Neuronal stem cell (in vitro differentiated cells): ENCODE measurements around the gene MARS1.
A peak's percentile ranks its signal among the peaks of the same experiment; 100 is the strongest.

Experiments used
- DNase-seq: peaks from one replicate; pipeline ENCODE4 v3.0.0-alpha.2; 2013; ENCODE audit warnings: low spot score
- H2AFZ ChIP-seq: one replicate; pipeline ENCODE4 v1.6.1; 2013; ENCODE audit warnings: mild to moderate bottlenecking, low read length, inconsistent platforms
- H2AK5ac ChIP-seq: 2 replicates; pipeline ENCODE4 v1.6.1; 2013; ENCODE audit warnings: low read depth, mild to moderate bottlenecking, inconsistent platforms, low read length, moderate library complexity, mixed read lengths
- H2BK120ac ChIP-seq: 2 replicates; pipeline ENCODE4 v1.6.1; 2013; ENCODE audit warnings: low read depth, mild to moderate bottlenecking, inconsistent platforms, low read length, moderate library complexity, mixed read lengths
- H2BK12ac ChIP-seq: one replicate; pipeline ENCODE4 v1.6.1; 2013; ENCODE audit warnings: low read length, inconsistent platforms
- H2BK15ac ChIP-seq: 2 replicates; pipeline ENCODE4 v1.6.1; 2013; ENCODE audit warnings: mild to moderate bottlenecking, low read length, inconsistent platforms, mixed read lengths
- H2BK5ac ChIP-seq: one replicate; pipeline ENCODE4 v1.6.1; 2013; ENCODE audit warnings: inconsistent platforms, mild to moderate bottlenecking, low read length, moderate library complexity
- H3K14ac ChIP-seq: one replicate; pipeline ENCODE4 v1.6.1; 2013; ENCODE audit warnings: low read length, inconsistent platforms
- H3K18ac ChIP-seq: 2 replicates; pipeline ENCODE4 v1.6.1; 2013; ENCODE audit warnings: low read length, inconsistent platforms
- H3K23ac ChIP-seq: 2 replicates; pipeline ENCODE4 v1.6.1; 2013; ENCODE audit warnings: low read depth, mild to moderate bottlenecking, mixed read lengths, low read length, inconsistent platforms; ENCODE audit not compliant: poor library complexity
- H3K27ac ChIP-seq: replicated peaks from 3 replicates; pipeline ENCODE4 v1.5.1; 2013; ENCODE audit warnings: low read length, inconsistent platforms
- H3K27me3 ChIP-seq, 3 experiments: 2 replicates each; pipeline ENCODE4 v1.6.1; 2013; ENCODE audit warnings: low read length in 3 of 3, mild to moderate bottlenecking in 2 of 3, inconsistent platforms in 1 of 3, low read depth in 1 of 3, mixed read lengths in 1 of 3, moderate library complexity in 1 of 3; ENCODE audit not compliant: control insufficient read depth in 3 of 3, insufficient read depth in 3 of 3
- H3K36me3 ChIP-seq, 2 donors: replicated peaks in 1 of 2; 2 replicates each; pipeline ENCODE4 v1.6.1; 2013; ENCODE audit warnings: low read length in 2 of 2; ENCODE audit not compliant: control insufficient read depth in 2 of 2, insufficient read depth in 2 of 2
- H3K4ac ChIP-seq: 2 replicates; pipeline ENCODE4 v1.6.1; 2013; ENCODE audit warnings: inconsistent platforms, mild to moderate bottlenecking, low read length, moderate library complexity
- H3K4me1 ChIP-seq, 2 donors: 1 replicate in 1 of 2; 2 replicates in 1 of 2; pipeline ENCODE4 v1.6.1; 2013; ENCODE audit warnings: low read length in 2 of 2, low read depth in 1 of 2; ENCODE audit not compliant: control insufficient read depth in 2 of 2, insufficient read depth in 1 of 2
- H3K4me2 ChIP-seq: one replicate; pipeline ENCODE4 v1.6.1; 2013; ENCODE audit warnings: mild to moderate bottlenecking, low read length, inconsistent platforms; ENCODE audit not compliant: insufficient read depth, poor library complexity, severe bottlenecking
- H3K4me3 ChIP-seq, 2 donors: 2 replicates each; pipeline ENCODE4 v1.5.1; 2013; ENCODE audit warnings: low read length in 2 of 2, mild to moderate bottlenecking in 2 of 2, inconsistent platforms in 1 of 2, moderate library complexity in 1 of 2
- H3K79me1 ChIP-seq: one replicate; pipeline ENCODE4 v1.6.1; 2013; ENCODE audit warnings: low read depth, mild to moderate bottlenecking, inconsistent platforms, low read length, moderate library complexity
- H3K9ac ChIP-seq: one replicate; pipeline ENCODE4 v1.6.1; 2013; ENCODE audit warnings: mild to moderate bottlenecking, low read depth, low read length, inconsistent platforms; ENCODE audit not compliant: poor library complexity
- H3K9me3 ChIP-seq, 2 donors: replicated peaks in 1 of 2; 2 replicates each; pipeline versions ENCODE3 to v1.6.1; 2013; ENCODE audit warnings: low read length in 2 of 2, mild to moderate bottlenecking in 2 of 2, inconsistent platforms in 1 of 2, low read depth in 1 of 2, mixed read lengths in 1 of 2, moderate library complexity in 1 of 2; ENCODE audit not compliant: control insufficient read depth in 2 of 2, insufficient read depth in 1 of 2
- H4K8ac ChIP-seq: one replicate; pipeline ENCODE4 v1.6.1; 2013; ENCODE audit warnings: low read depth, mild to moderate bottlenecking, inconsistent platforms, low read length, moderate library complexity
- H4K91ac ChIP-seq: one replicate; pipeline ENCODE4 v1.6.1; 2013; ENCODE audit warnings: low read length, low read depth, mild to moderate bottlenecking, inconsistent platforms; ENCODE audit not compliant: poor library complexity
- WGBS, 2 donors: extraction: QIAGEN DNeasy Blood & Tissue Kit; methylation state at CpG; one replicate each; pipeline ENCODE4 v1.1.7; 2013; ENCODE audit warnings: missing lambda C conversion rate in 2 of 2, mixed read lengths in 1 of 2; ENCODE audit not compliant: insufficient read length in 2 of 2, insufficient replicate concordance in 1 of 2; ENCODE audit errors: extremely low coverage in 2 of 2; 5-methylcytosine and 5-hydroxymethylcytosine counted together

MARS1 gene

GRCh38 chr12:57473886-57474285, 14.0 kb upstream of the MARS1 start:
- H3K18ac ChIP-seq: no peak overlapping the region
- H2BK15ac ChIP-seq: no peak overlapping the region
- peaks cover 22 to 63% (median 60%) of the 10 kb centered on the region in 3 experiments for H3K27me3 ChIP-seq
- no peak overlapping the region for H3K27ac ChIP-seq
- H3K4ac ChIP-seq: no peak overlapping the region
- no peak overlapping the region for H3K9ac ChIP-seq
- H3K4me2 ChIP-seq: no peak overlapping the region
- H3K79me1 ChIP-seq: no peaks in the 10 kb centered on the region
- H2BK12ac ChIP-seq: no peak overlapping the region
- H3K4me3 ChIP-seq: no peak overlapping the region
- no peak overlapping the region for H3K23ac ChIP-seq
- H2AFZ ChIP-seq: no peak overlapping the region
- no peaks in the 10 kb centered on the region for H3K36me3 ChIP-seq
- no peak for DNase-seq
- H3K9me3 ChIP-seq: peaks cover 4% of the 10 kb centered on the region in 2 donors
- H2BK5ac ChIP-seq: no peak overlapping the region
- no peak overlapping the region for H2AK5ac ChIP-seq
- H3K14ac ChIP-seq: no peak overlapping the region
- H2BK120ac ChIP-seq: no peak overlapping the region
- peaks cover 5 to 21% of the 10 kb centered on the region in 2 donors for H3K4me1 ChIP-seq
- WGBS, 2 donors: no CpG with 5 or more reads among the region's 5 CpGs
- no peak overlapping the region for H4K8ac ChIP-seq
- no peak overlapping the region for H4K91ac ChIP-seq

- H3K27me3 ChIP-seq: peaks cover 22 to 69% (median 66%) of the 10 kb centered on the region in 3 experiments
Observed at GRCh38 chr12:57474430-57474829, 13.4 kb upstream of the MARS1 start.

GRCh38 chr12:57474862-57475261, 13.0 kb upstream of the MARS1 start:
- no peak overlapping the region for H3K18ac ChIP-seq
- H2AK5ac ChIP-seq: no peak overlapping the region
- no peak overlapping the region for H2BK12ac ChIP-seq
- peak overlapping the region; percentile 98 for H2AFZ ChIP-seq
- no peak overlapping the region for H3K4me3 ChIP-seq
- H3K4ac ChIP-seq: no peak overlapping the region
- H2BK5ac ChIP-seq: no peak overlapping the region
- H4K8ac ChIP-seq: no peak overlapping the region
- H2BK120ac ChIP-seq: no peak overlapping the region
- peaks cover 22 to 70% (median 69%) of the 10 kb centered on the region in 3 experiments for H3K27me3 ChIP-seq
- H3K4me2 ChIP-seq: peak overlapping the region; percentile 81
- no peak overlapping the region for H3K27ac ChIP-seq
- H3K23ac ChIP-seq: no peak overlapping the region
- no peak overlapping the region for H3K14ac ChIP-seq
- no peaks in the 10 kb centered on the region for H3K79me1 ChIP-seq
- H3K36me3 ChIP-seq: no peaks in the 10 kb centered on the region
- no peak overlapping the region for H2BK15ac ChIP-seq
- no peak overlapping the region for H4K91ac ChIP-seq
- H3K4me1 ChIP-seq: peaks cover 5 to 21% of the 10 kb centered on the region in 2 donors
- WGBS, 2 donors: no CpG with 5 or more reads among the region's 7 CpGs
- no peak overlapping the region for H3K9ac ChIP-seq
- peaks cover 4% of the 10 kb centered on the region in 2 donors for H3K9me3 ChIP-seq
- no peak for DNase-seq

More at GRCh38 chr12:57474430-57474829, 13.4 kb upstream of the MARS1 start:
- WGBS, 2 donors: no CpG with 5 or more reads among the region's 8 CpGs
- H3K4ac ChIP-seq: no peak overlapping the region
- H3K9ac ChIP-seq: no peak overlapping the region
- peaks cover 4% of the 10 kb centered on the region in 2 donors for H3K9me3 ChIP-seq
- peaks cover 5 to 21% of the 10 kb centered on the region in 2 donors for H3K4me1 ChIP-seq
- no peak overlapping the region for H3K4me3 ChIP-seq
- no peak overlapping the region for H2BK15ac ChIP-seq
- no peak overlapping the region for H2AK5ac ChIP-seq
- no peak overlapping the region for H3K27ac ChIP-seq
- no peak overlapping the region for H3K14ac ChIP-seq
- H4K91ac ChIP-seq: no peak overlapping the region
- H2BK12ac ChIP-seq: no peak overlapping the region
- DNase-seq: no peak
- H4K8ac ChIP-seq: no peak overlapping the region
- H2BK5ac ChIP-seq: no peak overlapping the region
- H2BK120ac ChIP-seq: no peak overlapping the region
- H3K36me3 ChIP-seq: no peaks in the 10 kb centered on the region
- H2AFZ ChIP-seq: no peak overlapping the region
- no peaks in the 10 kb centered on the region for H3K79me1 ChIP-seq
- H3K4me2 ChIP-seq: no peak overlapping the region
- H3K23ac ChIP-seq: no peak overlapping the region
- H3K18ac ChIP-seq: no peak overlapping the region

- no CpG with 5 or more reads among the region's 84 CpGs for WGBS, 2 donors
- H3K79me1 ChIP-seq: no peaks in the 10 kb centered on the region
Observed at GRCh38 chr12:57475271-57476161, 12.4 kb upstream of the MARS1 start.

More at GRCh38 chr12:57475271-57476161, 12.4 kb upstream of the MARS1 start:
- no peak for DNase-seq
- Histone ChIP-seq H3K18ac (peak overlapping the region; percentile 73), H2BK5ac (no peak overlapping the region), H3K4me1 (peaks cover 5 to 21% of the 10 kb centered on the region in 2 donors), H3K14ac (peak overlapping the region; percentile 73), H3K4ac (no peak overlapping the region), H3K23ac (peak overlapping the region; percentile 90), H3K9me3 (peaks cover 3 to 4% of the 10 kb centered on the region in 2 donors), H3K36me3 (no peaks in the 10 kb centered on the region), H2BK15ac (peak overlapping the region; percentile 61), H2AK5ac (peak overlapping the region; percentile 80), H2BK120ac (no peak overlapping the region), H4K91ac (no peak overlapping the region), H3K4me3 (peak overlapping the region; percentile 34 to 47), H3K27ac (no peak overlapping the region), H2AFZ (peak overlapping the region; percentile 98), H3K27me3 (peaks cover 22 to 71% (median 67%) of the 10 kb centered on the region in 3 experiments), H3K9ac (peak overlapping the region; percentile 54), H4K8ac (no peak overlapping the region), H2BK12ac (peak overlapping the region; percentile 85), H3K4me2 (peak overlapping the region; percentile 81)
